HepG2 (cell line): ENCODE results near the gene FAM234B. TPM values are rescaled to one million over a fixed set of nuclear protein-coding genes. Genes with fewer than 3 reads are reported as not detected.

Experiments used
- ATAC-seq: fragments of 200-7000 bp; cut with Tn5 transposase; 3 replicates; pipeline ENCODE4 v1.9.1; 2020; ENCODE audit warnings: mild to moderate bottlenecking, moderate library complexity
- BruUV-seq: library from RNA; stranded (reverse); fragments of 400-500 nt; replicated peaks from 2 replicates; lab custom pipeline; 2021; lab: Mats Ljungman, UMichigan
- CTCF ChIA-PET: fragments of 300-600 bp; formaldehyde crosslinking; extraction: SDS; loops from one replicate; lab custom pipeline; 2021; ENCODE audit warnings: low total read pairs, inconsistent platforms, low intra/inter-chr PET ratio; lab: Yijun Ruan, JAX
- POLR2A ChIA-PET: fragments of 350-600 bp; sonication (Branson Sonifier 250); formaldehyde crosslinking; loops from one replicate; lab custom pipeline; 2020; ENCODE audit warnings: antibody characterized with exemption, inconsistent platforms; lab: Yijun Ruan, JAX
- DNase-seq: peaks from one replicate; pipeline ENCODE4 v3.0.0-alpha.2; 2015; ENCODE audit warnings: low spot score
- FAIRE-seq: peaks from 3 replicates; lab custom pipeline; 2011; peaks lifted over from hg19 to GRCh38; lab: Jason Lieb, UNC
- H2AFZ ChIP-seq: one replicate; pipeline ENCODE4 v1.6.1; 2011; ENCODE audit warnings: low read length, inconsistent platforms
- H3K27ac ChIP-seq: fragments of 300-600 bp; 3 replicates; pipeline ENCODE4 v1.8.0; 2011; ENCODE audit warnings: mixed run types, mild to moderate bottlenecking, mixed read lengths, low read length, inconsistent platforms; ENCODE audit not compliant: insufficient read depth; ENCODE audit errors: extremely low read length
- H3K27me3 ChIP-seq, 2 experiments: fragments of 200-600 bp in 1 of 2; 2 replicates in 1 of 2; 3 replicates in 1 of 2; pipeline versions ENCODE4 v1.6.0 to v1.8.0; 2011; ENCODE audit warnings: low read length in 2 of 2, mild to moderate bottlenecking in 2 of 2, moderate library complexity in 2 of 2, inconsistent platforms in 1 of 2; ENCODE audit not compliant: insufficient read depth in 2 of 2, control insufficient read depth in 1 of 2
- H3K36me3 ChIP-seq, 2 experiments: fragments of 200-600 bp in 1 of 2; replicated peaks in 1 of 2; 2 replicates in 1 of 2; 3 replicates in 1 of 2; pipeline versions ENCODE4 v1.5.1 to v1.8.0; 2011; ENCODE audit warnings: low read length in 2 of 2, inconsistent platforms in 1 of 2; ENCODE audit not compliant: insufficient read depth in 2 of 2, control insufficient read depth in 1 of 2
- H3K4me1 ChIP-seq: 2 replicates; pipeline ENCODE4 v1.5.1; 2012; ENCODE audit warnings: low read length, inconsistent platforms; ENCODE audit not compliant: insufficient read depth
- H3K4me2 ChIP-seq: 2 replicates; pipeline ENCODE4 v1.6.0; 2011; ENCODE audit warnings: low read depth, low read length, inconsistent platforms
- H3K4me3 ChIP-seq, 3 experiments: fragments of 200-600 bp in 1 of 3; sonication (generic), shearing (Covaris generic) in 1 of 3; replicated peaks in 1 of 3; 2 replicates each; pipeline ENCODE4 v1.5.1; 2011 to 2016; ENCODE audit warnings: low read length in 3 of 3, inconsistent platforms in 2 of 3, low read depth in 2 of 3, mild to moderate bottlenecking in 2 of 3, control low read depth in 1 of 3, mixed read lengths in 1 of 3; ENCODE audit not compliant: insufficient read depth in 1 of 3
- H3K79me2 ChIP-seq: one replicate; pipeline ENCODE4 v1.6.1; 2011; ENCODE audit warnings: low read length, inconsistent platforms; ENCODE audit not compliant: insufficient read depth
- H3K9ac ChIP-seq: 2 replicates; pipeline ENCODE4 v1.6.0; 2011; ENCODE audit warnings: mild to moderate bottlenecking, low read depth, low read length, inconsistent platforms; ENCODE audit not compliant: insufficient read depth
- H3K9me3 ChIP-seq: 2 replicates; pipeline ENCODE4 v1.5.1; 2012; ENCODE audit warnings: mild to moderate bottlenecking, low read length
- H4K20me1 ChIP-seq: 2 replicates; pipeline ENCODE4 v1.6.0; 2011; ENCODE audit warnings: inconsistent platforms, mild to moderate bottlenecking, low read length, moderate library complexity; ENCODE audit not compliant: insufficient read depth
- ARNTL ChIP-seq: sonication (generic); formaldehyde crosslinking; IDR thresholded peaks from 2 replicates; pipeline ENCODE4 v1.4.0; 2020; ENCODE audit warnings: mild to moderate bottlenecking, missing genetic modification reagents
- CREBL2 ChIP-seq: sonication (generic); formaldehyde crosslinking; IDR thresholded peaks from 2 replicates; pipeline ENCODE4 v1.8.1; 2023; ENCODE audit warnings: missing genetic modification reagents, mild to moderate bottlenecking, borderline replicate concordance
- IRX3 ChIP-seq: sonication (generic); formaldehyde crosslinking; IDR thresholded peaks from 2 replicates; pipeline ENCODE4 v1.8.1; 2023; ENCODE audit warnings: mild to moderate bottlenecking, low read depth, missing genetic modification reagents, borderline replicate concordance
- MAZ ChIP-seq, 2 experiments: sonication (generic) in 1 of 2; formaldehyde crosslinking in 1 of 2; IDR thresholded peaks; 2 replicates each; pipeline versions ENCODE4 v1.5.0 to v1.6.1; 2012 to 2020; ENCODE audit warnings: low read depth in 2 of 2, mild to moderate bottlenecking in 2 of 2, borderline replicate concordance in 1 of 2, improper control_type of control experiment in 1 of 2, low read length in 1 of 2, missing genetic modification reagents in 1 of 2, moderate library complexity in 1 of 2
- MED8 ChIP-seq: sonication (generic); formaldehyde crosslinking; IDR thresholded peaks from 2 replicates; pipeline ENCODE4 v1.8.1; 2023; ENCODE audit warnings: mild to moderate bottlenecking, missing genetic modification reagents; ENCODE audit not compliant: insufficient replicate concordance
- NFYB ChIP-seq: sonication (generic); formaldehyde crosslinking; IDR thresholded peaks from 2 replicates; pipeline ENCODE4 v1.4.0; 2020; ENCODE audit warnings: missing genetic modification reagents
- ZNF280D ChIP-seq: sonication (generic); formaldehyde crosslinking; IDR thresholded peaks from 2 replicates; pipeline ENCODE4 v1.5.1; 2020; ENCODE audit warnings: mild to moderate bottlenecking, missing genetic modification reagents
- ZNF550 ChIP-seq: sonication (generic); formaldehyde crosslinking; IDR thresholded peaks from 2 replicates; pipeline ENCODE4 v1.4.0; 2020; ENCODE audit warnings: mild to moderate bottlenecking, missing genetic modification reagents, borderline replicate concordance
- ZNF564 ChIP-seq: sonication (generic); formaldehyde crosslinking; IDR thresholded peaks from 2 replicates; pipeline ENCODE4 v1.8.1; 2023; ENCODE audit warnings: mild to moderate bottlenecking, missing genetic modification reagents
- ZNF616 ChIP-seq: sonication (generic); formaldehyde crosslinking; IDR thresholded peaks from 2 replicates; pipeline ENCODE4 v1.5.0; 2020; ENCODE audit warnings: low read depth, mild to moderate bottlenecking, missing genetic modification reagents
- ZNF816 ChIP-seq: sonication (generic); formaldehyde crosslinking; IDR thresholded peaks from 2 replicates; pipeline ENCODE4 v1.8.0; 2022; ENCODE audit warnings: missing genetic modification reagents, mild to moderate bottlenecking, borderline replicate concordance
- WGBS: methylation state at CpG from one replicate; pipeline ENCODE4 v1.1.6; 2017; ENCODE audit warnings: low lambda C conversion rate; 5-methylcytosine and 5-hydroxymethylcytosine counted together
- in situ Hi-C: cut with HindIII; loops from 2 replicates; pipeline ENCODE4 v1.10.0; 2017; ENCODE audit warnings: low pct_unique_long_range_greater_than_20kb; ENCODE audit not compliant: extremely low pct_ligation_motif_present
- intact Hi-C: fragments of 100-400 bp; cut with micrococcal nuclease; formaldehyde crosslinking; loops from one replicate; pipeline ENCODE4 v1.10.0; 2022; ENCODE audit not compliant: unreplicated experiment
- polyA plus RNA-seq, 8 experiments: library from polyadenylated mRNA; depleted of rRNA in 3 of 8; stranded (reverse) in 7 of 8; unstranded in 1 of 8; fragments of >200 nt; fragmentation: Illumina TruSeq in 4 of 8; extraction: Trizol in 4 of 8; gene quantifications; 2 replicates each; pipeline versions ENCODE4 v1.2.1 to v1.2.3, GENCODE V29; 2011 to 2016; ENCODE audit warnings: low read depth in 4 of 8, missing spikeins in 1 of 8, mixed read lengths in 1 of 8; ENCODE audit not compliant: insufficient read depth in 1 of 8
- total RNA-seq, 5 experiments: library from RNA; depleted of rRNA; stranded (reverse); fragments of >200 nt; fragmentation: Illumina TruSeq; extraction: Trizol; gene quantifications; 2 replicates each; pipeline ENCODE4 v1.2.3, GENCODE V29; 2016; ENCODE audit warnings: low read depth in 1 of 5

The FAM234B gene
- total and polyA plus RNA-seq, 2 of the 13 experiments (the other 11 are each of a cell fraction or from before 2014, with no cell fraction given), result 7.8 to 13.8 TPM

- no peak for TF ChIP-seq ZNF280D (CRISPR knock-in tag)
- TF ChIP-seq ARNTL (CRISPR knock-in tag), result no peak
Observed at GRCh38 chr12:13061377-13061776, 17.2 kb downstream of the FAM234B start (continued).

- Histone ChIP-seq H3K9ac (no peak overlapping the region), H3K4me3 (no peak overlapping the region), H3K27me3 (no peaks in the 10 kb centered on the region), H3K9me3 (no peaks in the 10 kb centered on the region), H3K4me2 (no peak overlapping the region), H3K36me3 (peaks cover 3 to 19% of the 10 kb centered on the region in 2 experiments; a peak in 3 of 5 replicates), H4K20me1 (no peaks in the 10 kb centered on the region), H2AFZ (no peak overlapping the region), H3K79me2 (no peaks in the 10 kb centered on the region), H3K27ac (no peak overlapping the region), H3K4me1 (no peaks in the 10 kb centered on the region)
- no peak for TF ChIP-seq CREBL2 (CRISPR knock-in tag)
- no peak for TF ChIP-seq ZNF816
- no peak for TF ChIP-seq ZNF616
- TF ChIP-seq MED8 (CRISPR knock-in tag), result no peak
- TF ChIP-seq MAZ (IDR thresholded peaks at IDR 0.05; ENCODE audit: borderline replicate concordance, low read depth, low read length), result no peak
- TF ChIP-seq MAZ (CRISPR knock-in tag; IDR thresholded peaks at IDR 0.05; ENCODE audit: low read depth), result no peak
- no peak for TF ChIP-seq ZNF550 (CRISPR knock-in tag)
- TF ChIP-seq ZNF564 (CRISPR knock-in tag), result no peak
- TF ChIP-seq NFYB (CRISPR knock-in tag), result no peak
- no peak for TF ChIP-seq IRX3 (CRISPR knock-in tag)
- POLR2A ChIA-PET, result no interaction called here
- ATAC-seq, result no peak
- FAIRE-seq, result no peak
- BruUV-seq, result no TSS peak
- intact Hi-C loops, result no loop called here
- in situ Hi-C loops, result no loop called here
- CTCF ChIA-PET, result no interaction called here
- no peak for DNase-seq
- 88% methylated on average over 5 of the region's 5 CpGs for WGBS
Observed at GRCh38 chr12:13062669-13063068, 18.5 kb downstream of the FAM234B start.
